SK-N-SH treated with all-trans-retinoic acid at 6 μM for 48 hours (cell line): Measurements from ENCODE around the gene TECR.

Experiments
- ATAC-seq: fragments of 200-7000 bp; cut with Tn5 transposase; 3 replicates; pipeline ENCODE4 v1.9.1; 2020; ENCODE audit warnings: mild to moderate bottlenecking, moderate library complexity
- BACH2 ChIP-seq: fragments of 250-450 bp; sonication (Bioruptor Pico); IDR thresholded peaks from 2 replicates; pipeline ENCODE4 v1.9.0; 2021; ENCODE audit warnings: mild to moderate bottlenecking, borderline replicate concordance
- CSDC2 ChIP-seq: fragments of 250-450 bp; sonication (Bioruptor Pico); IDR thresholded peaks from 2 replicates; pipeline ENCODE4 v1.5.0; 2020; ENCODE audit warnings: mild to moderate bottlenecking, moderate library complexity
- ESRRG ChIP-seq: fragments of 250-450 bp; sonication (Bioruptor Pico); IDR thresholded peaks from 2 replicates; pipeline ENCODE4 v1.6.1; 2021; ENCODE audit warnings: mild to moderate bottlenecking
- GLIS3 ChIP-seq: fragments of 250-450 bp; sonication (Bioruptor Pico); IDR thresholded peaks from 2 replicates; pipeline ENCODE4 v1.5.0; 2020; ENCODE audit warnings: mild to moderate bottlenecking, moderate library complexity
- OSR1 ChIP-seq: fragments of 250-450 bp; sonication (Bioruptor Pico); IDR thresholded peaks from 2 replicates; pipeline ENCODE4 v1.8.0; 2022; ENCODE audit warnings: moderate library complexity, mild to moderate bottlenecking, inconsistent platforms
- PPARA ChIP-seq: fragments of 250-450 bp; sonication (Bioruptor Pico); IDR thresholded peaks from 2 replicates; pipeline ENCODE4 v1.5.0; 2020; ENCODE audit warnings: mild to moderate bottlenecking, borderline replicate concordance
- TCF4 ChIP-seq: fragments of 250-450 bp; sonication (Bioruptor Pico); IDR thresholded peaks from 2 replicates; pipeline ENCODE4 v1.8.0; 2021; ENCODE audit warnings: mild to moderate bottlenecking, moderate library complexity, borderline replicate concordance
- TOX ChIP-seq: fragments of 250-450 bp; sonication (Bioruptor Pico); IDR thresholded peaks from 2 replicates; pipeline ENCODE4 v1.8.0; 2021; ENCODE audit warnings: mild to moderate bottlenecking, moderate library complexity, borderline replicate concordance
- ZC3H10 ChIP-seq: fragments of 250-450 bp; sonication (Bioruptor Pico); IDR thresholded peaks from 2 replicates; pipeline ENCODE4 v1.5.1; 2021; ENCODE audit warnings: mild to moderate bottlenecking, moderate library complexity
- ZFP3 ChIP-seq: fragments of 250-450 bp; sonication (Bioruptor Pico); IDR thresholded peaks from 2 replicates; pipeline ENCODE4 v1.5.0; 2020; ENCODE audit warnings: mild to moderate bottlenecking, moderate library complexity
- ZFP30 ChIP-seq: fragments of 450-650 bp; formaldehyde crosslinking; IDR thresholded peaks from 2 replicates; pipeline ENCODE4 v1.5.0; 2022; ENCODE audit warnings: mild to moderate bottlenecking, moderate library complexity
- ZNF565 ChIP-seq: fragments of 450-650 bp; formaldehyde crosslinking; conservative IDR thresholded peaks from 2 replicates; pipeline ENCODE4 v1.5.0; 2020; ENCODE audit warnings: low read depth, mild to moderate bottlenecking, moderate library complexity
- ZNF70 ChIP-seq: fragments of 450-650 bp; formaldehyde crosslinking; IDR thresholded peaks from 2 replicates; pipeline ENCODE4 v1.5.0; 2020; ENCODE audit warnings: mild to moderate bottlenecking, moderate library complexity
- ZNF8 ChIP-seq: fragments of 450-650 bp; formaldehyde crosslinking; IDR thresholded peaks from 2 replicates; pipeline ENCODE4 v1.5.0; 2020; ENCODE audit warnings: mild to moderate bottlenecking, moderate library complexity
- TF ChIP-seq, protein P1 (sequence below): fragments of 250-450 bp; sonication (Bioruptor Pico); IDR thresholded peaks from 2 replicates; pipeline ENCODE4 v1.8.0; 2020; ENCODE audit warnings: mild to moderate bottlenecking, moderate library complexity, borderline replicate concordance
- TF ChIP-seq, protein P2 (sequence below): fragments of 250-450 bp; sonication (Bioruptor Pico); IDR thresholded peaks from 2 replicates; pipeline ENCODE4 v1.5.1; 2020; ENCODE audit warnings: low read depth, mild to moderate bottlenecking, moderate library complexity
- TF ChIP-seq, protein P3 (sequence below): fragments of 250-450 bp; sonication (Bioruptor Pico); IDR thresholded peaks from 2 replicates; pipeline ENCODE4 v1.5.0; 2020; ENCODE audit warnings: mild to moderate bottlenecking, moderate library complexity
- TF ChIP-seq, protein P4 (sequence below): fragments of 250-450 bp; sonication (Bioruptor Pico); IDR thresholded peaks from 2 replicates; pipeline ENCODE4 v1.5.1; 2021; ENCODE audit warnings: mild to moderate bottlenecking, moderate library complexity

TECR gene

DNA sequence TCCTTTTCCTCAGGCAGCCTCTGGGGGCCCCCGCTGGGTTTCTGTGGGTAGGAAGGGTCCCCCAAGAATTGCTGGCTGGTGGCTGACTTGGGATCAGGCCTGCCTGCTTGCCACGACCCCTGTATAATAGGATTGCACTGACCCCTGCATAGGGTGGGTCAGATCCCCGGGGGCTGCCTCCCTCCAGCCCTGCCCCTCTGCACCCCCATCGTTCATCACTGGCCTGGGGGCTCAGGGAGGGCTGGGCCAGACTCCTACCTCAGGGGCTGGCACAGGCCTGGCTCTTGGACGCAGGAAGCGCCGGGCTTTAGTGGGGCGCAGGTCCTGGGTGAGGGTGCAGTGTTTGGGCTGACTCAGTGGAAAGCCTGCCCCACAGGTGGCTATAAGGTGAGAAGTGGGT is 31.9 kb downstream of the TECR start:
- TF ChIP-seq TCF4 (CRISPR knock-in tag) (no peak), GLIS3 (CRISPR knock-in tag) (no peak)
- TF ChIP-seq, all 23 proteins: peak for 0
- no peak for ATAC-seq

DNA sequence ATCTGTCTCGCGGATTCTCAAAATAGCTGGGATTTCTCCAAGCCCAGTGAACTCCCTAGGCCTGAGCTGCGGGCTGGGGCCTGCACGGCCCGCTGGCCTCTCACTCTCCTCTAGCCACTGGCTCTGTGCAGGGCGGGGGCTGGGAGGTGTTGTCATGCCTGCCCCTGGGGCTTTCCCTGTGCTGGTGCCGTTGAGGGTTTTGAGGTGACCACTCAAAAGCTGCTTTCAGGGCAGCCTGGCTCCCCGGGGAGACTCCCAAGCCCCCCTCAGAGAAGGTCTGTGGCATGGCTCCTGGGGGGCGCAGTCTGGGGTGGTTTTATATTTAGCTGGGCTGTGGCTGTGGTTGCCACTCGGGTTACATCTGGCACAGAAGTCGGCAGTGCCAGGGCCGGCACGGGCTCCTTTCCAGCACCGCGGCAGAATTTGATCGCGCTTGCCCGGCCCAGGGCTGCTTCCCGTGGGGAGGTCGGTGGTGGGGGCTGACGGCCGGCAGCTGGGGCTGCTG is 32.5 kb downstream of the TECR start:
- TF ChIP-seq ZNF8 (CRISPR knock-in tag) (no peak), ZFP3 (CRISPR knock-in tag) (no peak), ZNF565 (CRISPR knock-in tag) (no peak)
- TF ChIP-seq, protein P1, sequence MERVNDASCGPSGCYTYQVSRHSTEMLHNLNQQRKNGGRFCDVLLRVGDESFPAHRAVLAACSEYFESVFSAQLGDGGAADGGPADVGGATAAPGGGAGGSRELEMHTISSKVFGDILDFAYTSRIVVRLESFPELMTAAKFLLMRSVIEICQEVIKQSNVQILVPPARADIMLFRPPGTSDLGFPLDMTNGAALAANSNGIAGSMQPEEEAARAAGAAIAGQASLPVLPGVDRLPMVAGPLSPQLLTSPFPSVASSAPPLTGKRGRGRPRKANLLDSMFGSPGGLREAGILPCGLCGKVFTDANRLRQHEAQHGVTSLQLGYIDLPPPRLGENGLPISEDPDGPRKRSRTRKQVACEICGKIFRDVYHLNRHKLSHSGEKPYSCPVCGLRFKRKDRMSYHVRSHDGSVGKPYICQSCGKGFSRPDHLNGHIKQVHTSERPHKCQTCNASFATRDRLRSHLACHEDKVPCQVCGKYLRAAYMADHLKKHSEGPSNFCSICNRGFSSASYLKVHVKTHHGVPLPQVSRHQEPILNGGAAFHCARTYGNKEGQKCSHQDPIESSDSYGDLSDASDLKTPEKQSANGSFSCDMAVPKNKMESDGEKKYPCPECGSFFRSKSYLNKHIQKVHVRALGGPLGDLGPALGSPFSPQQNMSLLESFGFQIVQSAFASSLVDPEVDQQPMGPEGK (CRISPR knock-in tag), result no peak
- TF ChIP-seq, protein P2, sequence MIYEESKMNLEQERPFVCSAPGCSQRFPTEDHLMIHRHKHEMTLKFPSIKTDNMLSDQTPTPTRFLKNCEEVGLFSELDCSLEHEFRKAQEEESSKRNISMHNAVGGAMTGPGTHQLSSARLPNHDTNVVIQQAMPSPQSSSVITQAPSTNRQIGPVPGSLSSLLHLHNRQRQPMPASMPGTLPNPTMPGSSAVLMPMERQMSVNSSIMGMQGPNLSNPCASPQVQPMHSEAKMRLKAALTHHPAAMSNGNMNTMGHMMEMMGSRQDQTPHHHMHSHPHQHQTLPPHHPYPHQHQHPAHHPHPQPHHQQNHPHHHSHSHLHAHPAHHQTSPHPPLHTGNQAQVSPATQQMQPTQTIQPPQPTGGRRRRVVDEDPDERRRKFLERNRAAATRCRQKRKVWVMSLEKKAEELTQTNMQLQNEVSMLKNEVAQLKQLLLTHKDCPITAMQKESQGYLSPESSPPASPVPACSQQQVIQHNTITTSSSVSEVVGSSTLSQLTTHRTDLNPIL (CRISPR knock-in tag), result no peak
- TF ChIP-seq, protein P3, sequence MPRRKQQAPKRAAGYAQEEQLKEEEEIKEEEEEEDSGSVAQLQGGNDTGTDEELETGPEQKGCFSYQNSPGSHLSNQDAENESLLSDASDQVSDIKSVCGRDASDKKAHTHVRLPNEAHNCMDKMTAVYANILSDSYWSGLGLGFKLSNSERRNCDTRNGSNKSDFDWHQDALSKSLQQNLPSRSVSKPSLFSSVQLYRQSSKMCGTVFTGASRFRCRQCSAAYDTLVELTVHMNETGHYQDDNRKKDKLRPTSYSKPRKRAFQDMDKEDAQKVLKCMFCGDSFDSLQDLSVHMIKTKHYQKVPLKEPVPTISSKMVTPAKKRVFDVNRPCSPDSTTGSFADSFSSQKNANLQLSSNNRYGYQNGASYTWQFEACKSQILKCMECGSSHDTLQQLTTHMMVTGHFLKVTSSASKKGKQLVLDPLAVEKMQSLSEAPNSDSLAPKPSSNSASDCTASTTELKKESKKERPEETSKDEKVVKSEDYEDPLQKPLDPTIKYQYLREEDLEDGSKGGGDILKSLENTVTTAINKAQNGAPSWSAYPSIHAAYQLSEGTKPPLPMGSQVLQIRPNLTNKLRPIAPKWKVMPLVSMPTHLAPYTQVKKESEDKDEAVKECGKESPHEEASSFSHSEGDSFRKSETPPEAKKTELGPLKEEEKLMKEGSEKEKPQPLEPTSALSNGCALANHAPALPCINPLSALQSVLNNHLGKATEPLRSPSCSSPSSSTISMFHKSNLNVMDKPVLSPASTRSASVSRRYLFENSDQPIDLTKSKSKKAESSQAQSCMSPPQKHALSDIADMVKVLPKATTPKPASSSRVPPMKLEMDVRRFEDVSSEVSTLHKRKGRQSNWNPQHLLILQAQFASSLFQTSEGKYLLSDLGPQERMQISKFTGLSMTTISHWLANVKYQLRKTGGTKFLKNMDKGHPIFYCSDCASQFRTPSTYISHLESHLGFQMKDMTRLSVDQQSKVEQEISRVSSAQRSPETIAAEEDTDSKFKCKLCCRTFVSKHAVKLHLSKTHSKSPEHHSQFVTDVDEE (CRISPR knock-in tag), result no peak
- peak; percentile 72 for ATAC-seq

DNA sequence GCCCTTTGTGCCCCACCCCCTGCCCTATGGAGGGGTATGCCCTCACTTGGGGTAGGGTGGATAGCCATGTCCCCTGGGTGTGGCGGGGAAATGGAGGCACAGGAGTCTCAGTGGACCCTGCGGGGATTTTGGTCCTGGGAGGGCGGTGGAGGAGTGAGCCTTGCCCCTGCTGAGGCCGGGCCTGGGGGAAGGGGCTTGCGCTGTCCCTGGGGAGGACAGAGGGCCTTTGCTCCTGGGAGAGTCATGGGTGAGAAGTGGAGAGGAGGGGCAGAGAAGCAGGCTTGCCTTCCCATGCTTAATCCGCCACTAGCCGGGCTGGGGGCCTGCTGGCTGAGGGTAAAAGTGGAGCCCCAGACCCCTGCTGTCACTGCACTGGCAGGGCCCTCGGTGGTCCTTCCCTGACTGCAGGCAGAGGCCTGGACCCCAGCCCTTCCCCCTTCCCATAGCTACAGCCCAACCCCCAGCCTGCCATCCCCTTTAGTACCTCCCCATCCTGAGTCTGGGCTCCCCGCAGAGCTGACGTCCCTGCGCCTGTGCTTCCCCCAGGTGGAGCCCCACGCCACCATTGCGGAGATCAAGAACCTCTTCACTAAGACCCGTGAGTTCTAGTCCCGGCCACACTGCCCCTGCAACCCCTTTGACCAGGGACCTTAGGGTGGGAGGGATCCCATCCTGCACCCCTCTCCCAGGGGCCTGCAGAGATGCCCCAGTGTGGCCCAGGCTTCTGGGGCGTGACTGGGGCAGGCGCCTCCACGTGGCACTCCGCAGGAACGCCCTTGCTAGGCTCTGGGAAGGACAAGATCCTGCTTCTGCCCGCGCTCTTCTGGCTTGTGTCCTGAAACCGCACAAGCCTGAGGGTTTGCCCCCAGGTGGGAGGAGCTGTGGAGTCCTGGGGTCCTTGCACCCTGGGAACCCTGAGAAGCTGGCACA is 33.5 kb downstream of the TECR start:
- ATAC-seq, result no peak
- TF ChIP-seq TOX (no peak), BACH2 (CRISPR knock-in tag) (no peak), ZC3H10 (no peak), ZNF565 (CRISPR knock-in tag) (no peak), ZFP30 (CRISPR knock-in tag) (no peak), ZFP3 (CRISPR knock-in tag) (no peak), ZNF70 (CRISPR knock-in tag) (no peak), PPARA (CRISPR knock-in tag) (no peak), ESRRG (CRISPR knock-in tag) (no peak)
- TF ChIP-seq, protein P3 (CRISPR knock-in tag), result no peak

DNA sequence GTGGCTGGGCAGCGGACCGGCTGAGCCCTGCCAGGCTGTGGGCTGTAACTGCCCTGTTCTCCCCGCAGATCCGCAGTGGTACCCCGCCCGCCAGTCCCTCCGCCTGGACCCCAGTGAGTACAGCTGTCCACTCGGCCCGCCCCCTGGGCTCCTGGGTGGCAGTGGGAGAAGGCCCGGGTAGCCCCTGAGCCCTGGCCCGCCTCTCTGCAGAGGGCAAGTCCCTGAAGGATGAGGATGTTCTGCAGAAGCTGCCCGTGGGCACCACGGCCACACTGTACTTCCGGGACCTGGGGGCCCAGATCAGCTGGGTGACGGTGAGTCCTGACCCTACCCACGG is 34.2 kb downstream of the TECR start:
- TF ChIP-seq, protein P4, sequence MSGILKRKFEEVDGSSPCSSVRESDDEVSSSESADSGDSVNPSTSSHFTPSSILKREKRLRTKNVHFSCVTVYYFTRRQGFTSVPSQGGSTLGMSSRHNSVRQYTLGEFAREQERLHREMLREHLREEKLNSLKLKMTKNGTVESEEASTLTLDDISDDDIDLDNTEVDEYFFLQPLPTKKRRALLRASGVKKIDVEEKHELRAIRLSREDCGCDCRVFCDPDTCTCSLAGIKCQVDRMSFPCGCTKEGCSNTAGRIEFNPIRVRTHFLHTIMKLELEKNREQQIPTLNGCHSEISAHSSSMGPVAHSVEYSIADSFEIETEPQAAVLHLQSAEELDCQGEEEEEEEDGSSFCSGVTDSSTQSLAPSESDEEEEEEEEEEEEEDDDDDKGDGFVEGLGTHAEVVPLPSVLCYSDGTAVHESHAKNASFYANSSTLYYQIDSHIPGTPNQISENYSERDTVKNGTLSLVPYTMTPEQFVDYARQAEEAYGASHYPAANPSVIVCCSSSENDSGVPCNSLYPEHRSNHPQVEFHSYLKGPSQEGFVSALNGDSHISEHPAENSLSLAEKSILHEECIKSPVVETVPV (CRISPR knock-in tag), result no peak
- TF ChIP-seq OSR1 (no peak), BACH2 (CRISPR knock-in tag) (no peak), CSDC2 (CRISPR knock-in tag) (no peak), ZNF70 (CRISPR knock-in tag) (no peak)
- TF ChIP-seq, protein P1 (CRISPR knock-in tag), result no peak
- ATAC-seq, result no peak
